Liver (tissue), 9 donors: Measurements from ENCODE around the gene SLC12A7. TPM values are rescaled to one million over a fixed set of nuclear protein-coding genes. Genes with fewer than 3 reads are reported as not detected.
A peak's percentile ranks its signal among the peaks of the same experiment; 100 is the strongest.

Source experiments
- DNase-seq: peaks from one replicate; pipeline ENCODE4 v3.0.0-alpha.2; 2017; ENCODE audit warnings: low spot score
- H3K27ac ChIP-seq, 2 donors: one replicate each; pipeline ENCODE4 v1.7.0; 2013; ENCODE audit warnings: inconsistent platforms in 2 of 2, low read length in 2 of 2, control low read depth in 1 of 2, low read depth in 1 of 2, mild to moderate bottlenecking in 1 of 2
- H3K27me3 ChIP-seq, 4 donors: one replicate each; pipeline versions ENCODE4 v1.6.1 to v1.7.0; 2013; ENCODE audit warnings: low read length in 3 of 4, inconsistent platforms in 1 of 4, mild to moderate bottlenecking in 1 of 4, moderate library complexity in 1 of 4; ENCODE audit not compliant: control insufficient read depth in 4 of 4, insufficient read depth in 4 of 4
- H3K36me3 ChIP-seq, 4 donors: one replicate each; pipeline versions ENCODE4 v1.6.1 to v1.7.0; 2013; ENCODE audit warnings: low read length in 3 of 4, mild to moderate bottlenecking in 3 of 4, low read depth in 1 of 4, moderate library complexity in 1 of 4; ENCODE audit not compliant: control insufficient read depth in 4 of 4, insufficient read depth in 3 of 4
- H3K4me1 ChIP-seq, 4 donors: one replicate each; pipeline versions ENCODE4 v1.6.1 to v1.7.0; 2013; ENCODE audit warnings: low read length in 3 of 4, mild to moderate bottlenecking in 3 of 4, moderate library complexity in 1 of 4; ENCODE audit not compliant: control insufficient read depth in 4 of 4, insufficient read depth in 4 of 4
- H3K4me3 ChIP-seq, 3 donors: one replicate each; pipeline versions ENCODE4 v1.6.1 to v1.7.0; 2013; ENCODE audit warnings: low read length in 3 of 3, control low read depth in 1 of 3, low read depth in 1 of 3, mild to moderate bottlenecking in 1 of 3
- H3K9ac ChIP-seq, 2 donors: one replicate each; pipeline ENCODE4 v1.7.0; 2013; ENCODE audit warnings: low read length in 2 of 2, mild to moderate bottlenecking in 2 of 2, moderate library complexity in 2 of 2, control low read depth in 1 of 2, low read depth in 1 of 2
- H3K9me3 ChIP-seq, 4 donors: one replicate each; pipeline versions ENCODE4 v1.6.1 to v1.7.0; 2013; ENCODE audit warnings: low read length in 3 of 4; ENCODE audit not compliant: control insufficient read depth in 4 of 4
- EGR1 ChIP-seq, 2 donors: IDR thresholded peaks; 2 replicates each; pipeline ENCODE4 v1.6.1; 2016 to 2018; ENCODE audit warnings: antibody characterized with exemption in 2 of 2, low read depth in 2 of 2
- FOXA1 ChIP-seq: IDR thresholded peaks from 2 replicates; pipeline ENCODE4 v1.6.1; 2016; ENCODE audit warnings: antibody characterized with exemption
- HNF4A ChIP-seq, 2 donors: conservative IDR thresholded peaks; 2 replicates each; pipeline ENCODE4 v1.6.1; 2016; ENCODE audit warnings: antibody characterized with exemption in 2 of 2, mild to moderate bottlenecking in 2 of 2
- HNF4G ChIP-seq: IDR thresholded peaks from 2 replicates; pipeline ENCODE4 v1.6.1; 2016; ENCODE audit warnings: antibody characterized with exemption
- JUND ChIP-seq, 2 donors: IDR thresholded peaks; 2 replicates each; pipeline ENCODE4 v1.6.1; 2016; ENCODE audit warnings: antibody characterized with exemption in 2 of 2
- MAX ChIP-seq: IDR thresholded peaks from 2 replicates; pipeline ENCODE4 v1.6.1; 2016; ENCODE audit warnings: antibody characterized with exemption
- NR2F2 ChIP-seq: IDR thresholded peaks from 2 replicates; pipeline ENCODE4 v1.6.1; 2016; ENCODE audit warnings: antibody characterized with exemption
- RAD21 ChIP-seq, 2 donors: IDR thresholded peaks; 2 replicates each; pipeline ENCODE4 v1.6.1; 2016; ENCODE audit warnings: antibody characterized with exemption in 2 of 2, mild to moderate bottlenecking in 2 of 2
- REST ChIP-seq: IDR thresholded peaks from 2 replicates; pipeline ENCODE4 v1.6.1; 2016; ENCODE audit warnings: antibody characterized with exemption, mild to moderate bottlenecking
- RXRA ChIP-seq, 2 donors: IDR thresholded peaks; 2 replicates each; pipeline ENCODE4 v1.6.1; 2017 to 2018; ENCODE audit warnings: antibody characterized with exemption in 2 of 2, mild to moderate bottlenecking in 1 of 2
- SP1 ChIP-seq: IDR thresholded peaks from 2 replicates; pipeline ENCODE4 v1.6.1; 2018; ENCODE audit warnings: antibody characterized with exemption, mild to moderate bottlenecking
- YY1 ChIP-seq: IDR thresholded peaks from 2 replicates; pipeline ENCODE4 v1.6.1; 2016; ENCODE audit warnings: antibody characterized with exemption, mild to moderate bottlenecking
- WGBS: extraction: QIAGEN DNeasy Blood & Tissue Kit; methylation state at CpG from one replicate; pipeline ENCODE4 v1.1.7; 2013; 5-methylcytosine and 5-hydroxymethylcytosine counted together
- polyA plus RNA-seq, 2 donors: library from polyadenylated mRNA; stranded (reverse) in 1 of 2; unstranded in 1 of 2; fragments of 200-250 nt in 1 of 2; fragments of >200 nt in 1 of 2; fragmentation: Nextera tagmentation in 1 of 2; extraction: Ambion mirVana in 1 of 2; gene quantifications; one replicate each; pipeline versions ENCODE4 v1.2.1 to v1.2.3, GENCODE V29; 2013 to 2015
- total RNA-seq, 2 donors: library from RNA; depleted of rRNA; stranded (reverse); fragments of >200 nt; gene quantifications; one replicate each; pipeline ENCODE4 v1.2.3, GENCODE V29; 2014
- donor health status: healthy.
- donor health status: healthy.
- donor health status: healthy.
- donor health status: healthy.
- donor health status: healthy.

The SLC12A7 gene
- total and polyA plus RNA-seq, 4 donors, result 12.3 to 64.2 (median 28.9) TPM

DNA sequence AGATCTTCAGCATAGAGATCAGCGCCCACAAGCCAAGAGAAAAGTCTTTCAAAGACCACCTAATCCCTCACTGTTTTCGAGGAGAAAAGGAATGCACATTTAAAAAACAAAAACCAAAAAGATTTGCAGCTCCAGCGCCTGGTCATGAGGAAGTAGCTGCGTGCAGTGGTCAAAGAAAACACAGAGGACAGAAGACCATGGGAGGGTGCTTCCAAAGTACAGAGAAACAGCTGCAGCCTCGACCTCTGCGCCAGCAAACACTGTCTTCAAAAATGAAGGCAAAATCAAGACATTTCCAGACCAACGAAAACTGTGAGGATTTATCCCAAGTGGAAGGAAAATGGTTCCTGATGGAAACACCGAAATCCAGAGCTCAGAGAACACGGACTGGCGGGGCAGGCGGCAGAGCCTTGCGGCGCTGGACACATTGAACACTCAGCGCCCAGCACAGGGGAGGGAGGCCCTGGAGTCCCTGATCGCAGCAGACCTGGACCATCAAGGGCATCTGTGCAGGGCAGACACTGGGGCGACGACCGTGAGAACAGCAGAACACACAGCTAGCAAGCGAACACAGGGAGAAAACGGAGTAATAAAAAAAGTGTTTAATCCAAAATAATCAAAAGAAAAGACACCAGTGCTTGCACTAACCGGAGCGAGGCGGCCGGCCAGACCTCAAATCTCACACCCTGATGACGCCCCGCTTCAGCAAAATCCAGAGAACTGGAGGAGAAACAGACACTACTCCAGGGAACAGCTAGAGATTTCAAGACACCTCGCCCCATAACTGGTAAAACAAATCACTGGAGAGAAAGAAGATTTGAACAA lies 12.6 kb upstream of the SLC12A7 start:
- Histone ChIP-seq H3K9ac (no peak overlapping the region), H3K36me3 (no peaks in the 10 kb centered on the region), H3K27me3 (no peaks in the 10 kb centered on the region), H3K4me3 (no peak overlapping the region), H3K4me1 (peaks cover 15 to 42% (median 32%) of the 10 kb centered on the region in 4 donors), H3K9me3 (no peaks in the 10 kb centered on the region), H3K27ac (peak overlapping the region; percentile 57 to 64)
- TF ChIP-seq NR2F2, result peak; percentile 26
- no peak for TF ChIP-seq MAX
- WGBS, result 87% methylated on average over 27 of the region's 27 CpGs
- DNase-seq, result no peak

GRCh38 chr5:1123418-1124147 lies 11.7 kb upstream of the SLC12A7 start:
- Histone ChIP-seq H3K27ac (no peak overlapping the region), H3K4me3 (no peak overlapping the region), H3K9me3 (no peaks in the 10 kb centered on the region), H3K9ac (no peak overlapping the region), H3K36me3 (no peaks in the 10 kb centered on the region), H3K4me1 (peaks cover 11 to 44% (median 34%) of the 10 kb centered on the region in 4 donors), H3K27me3 (no peaks in the 10 kb centered on the region)
- no peak for DNase-seq
- WGBS, result 85% methylated on average over 20 of the region's 20 CpGs
- TF ChIP-seq JUND (IDR thresholded peaks at IDR 0.05) (no peak), RXRA (IDR thresholded peaks at IDR 0.05) (peak in 1 of 2 donors; percentile 19)

DNA sequence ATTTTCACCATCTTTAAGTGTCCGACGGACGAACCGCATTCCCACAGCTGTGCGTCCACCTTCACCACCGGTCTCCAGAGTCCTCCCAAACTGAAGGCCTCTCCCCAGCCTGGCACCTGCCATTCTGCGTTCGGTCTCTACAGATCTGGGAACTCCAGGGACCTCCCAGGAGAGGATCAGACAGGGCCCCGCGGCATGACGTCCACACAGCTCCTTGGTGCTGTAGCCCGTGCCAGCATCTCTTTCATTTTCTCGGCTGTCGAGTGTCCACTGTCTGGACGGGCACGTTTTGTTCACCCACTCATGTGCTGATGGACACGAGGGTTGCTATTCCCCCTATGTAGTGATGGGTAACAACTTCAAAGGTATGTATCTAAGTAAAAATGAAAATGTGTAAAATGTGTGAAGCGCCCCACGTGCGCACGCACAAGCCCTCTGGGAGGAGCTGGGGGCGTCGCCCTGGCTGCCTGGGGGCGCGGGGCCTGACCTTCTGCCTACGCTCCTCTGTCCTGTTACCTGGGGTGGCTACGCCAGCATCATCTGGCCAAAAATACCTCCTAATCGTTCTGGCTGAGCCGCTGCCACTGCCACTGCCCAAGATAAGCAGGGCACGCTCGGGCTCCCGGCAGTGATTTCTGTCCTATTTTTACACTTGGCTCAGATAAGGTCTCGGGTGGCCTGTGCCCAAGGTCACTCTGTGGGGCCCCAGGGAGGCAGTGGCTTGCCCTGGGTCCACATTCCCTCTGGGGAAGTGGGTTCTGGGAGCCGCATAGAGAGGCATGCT lies 10.8 kb upstream of the SLC12A7 start:
- no peaks in the 10 kb centered on the region for H3K36me3 ChIP-seq
- no peaks in the 10 kb centered on the region for H3K27me3 ChIP-seq
- 67% methylated on average over 34 of the region's 34 CpGs for WGBS
- H3K27ac ChIP-seq, result no peak overlapping the region
- no peak overlapping the region for H3K9ac ChIP-seq
- TF ChIP-seq RXRA (IDR thresholded peaks at IDR 0.05), result peak; percentile 77
- peak; percentile 26 for TF ChIP-seq HNF4G
- peak; percentile 76 to 78 for TF ChIP-seq HNF4A (conservative IDR thresholded peaks at IDR 0.05)
- peak in 1 of 2 donors; percentile 41 for TF ChIP-seq RAD21 (IDR thresholded peaks at IDR 0.05)
- peak; percentile 74 for TF ChIP-seq SP1
- TF ChIP-seq EGR1 (IDR thresholded peaks at IDR 0.05; ENCODE audit: low read depth in 2 of 2), result no peak
- H3K9me3 ChIP-seq, result no peaks in the 10 kb centered on the region
- peaks cover 7 to 37% (median 27%) of the 10 kb centered on the region in 4 donors for H3K4me1 ChIP-seq
- no peak for DNase-seq
- no peak overlapping the region for H3K4me3 ChIP-seq

DNA sequence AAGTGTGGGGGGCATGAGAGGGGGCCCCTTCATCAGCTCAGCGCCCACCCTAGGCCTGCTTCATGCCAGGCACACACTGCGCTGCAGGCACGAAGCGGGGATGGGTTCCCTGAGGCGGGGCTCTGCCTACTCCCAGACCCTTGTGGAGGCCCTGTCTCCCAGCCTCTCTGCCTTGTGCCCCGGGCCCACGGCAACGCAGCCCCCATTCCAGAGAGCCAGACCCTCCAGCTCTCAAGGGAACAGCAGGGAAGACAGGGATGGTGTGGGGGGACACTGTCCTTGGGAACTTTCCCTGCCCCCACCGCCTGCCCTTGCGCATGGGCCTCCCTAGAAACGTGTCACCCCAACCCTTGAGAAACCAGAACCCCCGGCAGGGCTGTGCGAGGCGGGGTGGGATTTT lies 10.0 kb upstream of the SLC12A7 start:
- no peaks in the 10 kb centered on the region for H3K27me3 ChIP-seq
- no peak overlapping the region for H3K4me3 ChIP-seq
- TF ChIP-seq YY1 (no peak), HNF4G (no peak), FOXA1 (no peak), REST (no peak), NR2F2 (no peak), SP1 (no peak)
- 92% methylated on average over 14 of the region's 14 CpGs for WGBS
- H3K27ac ChIP-seq, result no peak overlapping the region
- DNase-seq, result no peak
- peaks cover 7 to 36% (median 26%) of the 10 kb centered on the region in 4 donors for H3K4me1 ChIP-seq
- no peaks in the 10 kb centered on the region for H3K36me3 ChIP-seq
- no peaks in the 10 kb centered on the region for H3K9me3 ChIP-seq
- H3K9ac ChIP-seq, result no peak overlapping the region
